G401.6 (cell line): ENCODE data around the gene FNIP1.
"Not testable (repeated sequence)": the region's sequence is repeated elsewhere in the genome, so short reads cannot be mapped to it uniquely, and the experiment has no call there.

Source experiments
- FAIRE-seq: peaks from 2 replicates; lab custom pipeline; 2012; peaks lifted over from hg19 to GRCh38; lab: Jason Lieb, UNC

Gene FNIP1

DNA sequence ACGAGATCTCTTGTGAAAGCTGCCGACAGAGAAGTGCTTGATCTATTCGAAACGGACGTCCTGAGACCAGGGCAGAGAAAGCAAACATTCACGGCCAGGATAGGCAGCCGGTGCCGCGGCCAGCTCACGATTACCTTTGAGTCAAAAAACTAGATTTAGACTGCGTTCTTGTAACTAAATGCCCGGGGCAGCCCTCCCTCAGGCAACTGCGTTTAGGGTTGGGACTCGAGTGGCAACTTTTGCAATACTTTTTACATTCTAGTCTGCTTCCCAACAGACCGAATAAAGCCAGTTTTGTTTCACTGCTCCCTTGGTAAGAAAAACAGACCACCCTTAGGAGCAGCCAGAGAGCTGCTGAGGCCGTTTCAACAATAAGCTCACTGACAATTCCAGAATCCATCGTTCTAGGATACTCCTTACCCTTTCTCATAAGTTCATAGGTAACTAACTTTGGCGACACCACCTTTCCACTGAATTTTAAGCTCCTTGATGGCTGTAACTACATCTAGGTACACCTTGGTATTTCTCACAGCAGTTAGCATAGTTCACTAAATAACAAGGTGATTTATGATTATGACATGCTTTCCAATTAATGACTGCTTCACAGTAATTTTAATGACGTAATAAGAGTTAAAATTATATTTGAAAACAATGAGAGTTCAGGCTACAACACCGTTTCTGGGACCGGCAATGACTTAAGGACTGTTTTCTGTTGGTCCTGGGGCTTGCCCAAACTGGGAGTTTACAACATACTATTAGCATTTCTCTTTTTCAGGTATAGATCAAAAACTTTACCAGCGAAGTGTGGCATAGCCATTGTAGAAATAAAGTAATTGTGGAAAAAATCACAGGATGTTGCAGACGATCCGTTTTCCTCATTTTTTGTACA is 160.9 kb downstream of the FNIP1 start:
- no peak for FAIRE-seq

DNA sequence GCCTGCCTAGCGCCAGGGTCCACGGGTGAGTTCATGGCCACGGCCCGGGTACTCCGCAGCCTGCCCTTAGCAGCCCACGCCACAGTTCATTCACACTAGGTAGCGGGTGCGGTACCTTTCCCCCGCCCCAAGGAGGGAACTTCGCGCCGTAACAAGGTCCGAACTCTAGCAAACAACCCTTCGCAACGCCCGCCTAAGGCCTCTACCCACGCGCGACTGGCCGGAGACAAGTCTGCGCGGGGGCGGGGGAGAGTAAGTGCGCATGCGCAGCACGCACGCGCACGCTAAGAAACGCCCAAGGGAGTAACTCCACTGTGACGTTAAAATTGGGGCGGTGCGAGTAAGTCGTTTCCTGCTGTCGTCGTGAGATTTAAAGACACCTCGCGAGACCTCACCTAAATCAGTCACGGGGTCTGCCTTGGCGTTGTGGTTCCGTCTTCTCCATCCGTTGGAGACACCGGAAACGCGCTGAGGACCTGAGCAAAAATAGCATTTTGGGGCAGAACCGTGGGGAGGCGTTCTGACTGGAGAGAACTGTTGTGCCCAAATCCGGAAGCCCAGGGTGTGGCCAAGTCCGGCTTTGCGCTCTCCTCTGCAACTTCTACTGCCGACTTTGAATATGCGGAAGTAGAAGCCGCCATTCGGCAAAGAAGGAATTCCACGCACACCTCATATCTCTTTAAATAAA is 161.7 kb downstream of the FNIP1 start, which contains the start of gene RAPGEF6:
TSS of gene RAPGEF6 (minus strand) at position 234 of the 688 bp plus-strand sequence. CDS start at position 35, 199 bp downstream.
- peak; percentile 99 for FAIRE-seq

DNA sequence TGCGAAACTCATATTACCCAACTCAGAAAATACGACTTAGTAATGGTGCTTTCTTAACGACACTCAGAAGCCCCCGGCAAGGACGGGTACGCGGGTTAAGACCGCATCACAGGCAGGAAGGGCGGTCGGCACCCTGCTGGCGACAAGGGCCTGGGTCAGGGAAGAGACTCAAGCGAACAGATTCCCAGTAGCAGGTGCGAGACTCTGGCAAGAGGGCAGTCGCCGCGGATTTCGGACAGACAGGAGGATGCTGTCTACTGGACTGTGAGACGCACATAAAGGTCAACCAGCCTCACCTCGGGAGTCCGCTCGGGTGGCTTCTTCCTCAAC is 162.2 kb downstream of the FNIP1 start:
- FAIRE-seq, result no peak

DNA sequence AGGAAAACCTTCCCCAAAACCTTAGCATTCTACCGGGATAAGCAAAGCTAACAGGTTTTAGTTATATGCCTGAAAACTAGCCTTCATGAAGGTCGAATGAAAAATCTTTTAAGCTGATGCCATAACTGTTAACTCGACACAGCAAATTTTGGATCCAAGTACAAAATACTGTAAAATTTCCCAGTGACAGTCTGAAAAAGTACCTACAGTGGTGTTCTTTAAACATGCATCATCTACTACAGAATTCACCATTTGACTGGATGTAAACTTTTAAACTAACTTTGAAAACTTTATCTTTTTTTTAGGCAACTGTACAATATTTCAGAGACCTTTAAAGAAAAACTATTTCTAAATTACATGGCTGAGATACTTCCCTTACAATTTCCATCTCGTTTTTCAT is 162.6 kb downstream of the FNIP1 start:
- no peak for FAIRE-seq

DNA sequence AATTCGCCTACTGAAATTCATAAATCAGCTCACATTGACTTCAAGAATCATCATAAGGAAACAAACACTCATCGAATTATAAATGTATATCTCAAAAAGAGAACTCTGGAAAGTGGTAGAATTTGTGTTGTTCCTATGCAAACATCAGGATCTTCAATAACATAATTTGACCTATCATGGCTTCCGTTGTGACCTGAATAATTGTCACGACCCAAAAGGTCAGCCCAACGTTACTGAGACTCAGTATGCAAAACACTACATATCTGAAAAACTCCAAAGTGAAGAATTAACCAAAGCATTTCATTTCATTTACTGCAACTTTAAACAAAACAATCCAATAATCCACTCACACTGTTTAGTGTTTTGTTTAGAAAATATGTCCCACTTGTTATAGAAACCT is 163.0 kb downstream of the FNIP1 start:
- FAIRE-seq, result no peak

DNA sequence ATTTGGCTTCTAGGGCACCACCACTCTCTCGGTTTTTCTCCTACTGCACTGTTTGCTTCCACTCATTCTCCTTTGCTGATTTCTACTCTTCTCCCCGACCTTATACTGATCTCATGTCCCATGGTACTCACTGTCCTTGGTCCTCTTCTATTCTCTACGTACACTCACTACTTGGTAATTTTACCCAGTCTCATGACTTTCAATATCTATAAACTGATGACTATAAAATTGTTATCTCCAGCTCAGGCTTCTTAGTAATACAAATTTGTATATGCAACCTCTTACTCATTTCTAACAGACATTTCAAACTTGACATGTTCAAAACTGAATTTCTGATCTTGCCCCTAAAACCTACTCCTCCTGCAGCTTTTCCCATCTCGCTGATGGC is 165.9 kb downstream of the FNIP1 start:
- FAIRE-seq, result no peak

DNA sequence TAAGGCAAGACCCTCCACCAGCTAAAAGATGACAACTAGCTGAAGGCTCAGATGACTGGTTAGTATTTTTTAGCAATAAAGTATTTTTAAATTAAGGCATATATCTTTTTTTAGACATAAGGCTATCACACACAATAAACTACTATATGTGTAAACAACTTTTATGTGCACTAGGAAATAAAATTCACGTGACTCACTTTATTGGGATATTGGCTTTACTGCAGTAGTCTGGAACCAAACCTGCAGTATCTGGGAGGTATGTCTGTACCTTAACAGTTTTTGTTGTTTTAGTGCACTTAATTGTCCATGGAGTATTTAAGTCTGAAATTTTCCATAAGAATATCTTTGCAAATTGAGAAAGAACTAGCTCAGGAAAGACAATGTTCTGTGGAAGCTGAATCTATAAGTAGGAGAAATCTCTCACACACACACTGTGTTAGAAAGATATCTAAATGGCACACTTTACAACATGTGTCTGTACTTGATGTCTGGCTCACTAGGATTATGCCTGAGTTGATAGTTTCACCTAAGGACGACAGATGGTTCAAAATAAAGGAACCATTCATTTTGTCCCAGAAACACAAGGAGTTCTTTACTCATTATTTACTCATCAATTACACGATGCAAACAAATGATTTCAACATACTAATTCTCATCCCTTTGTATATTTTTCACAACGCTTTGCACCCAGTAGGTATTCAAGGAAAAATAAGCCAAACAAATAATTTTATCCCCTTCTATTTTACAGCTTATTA is 166.4 kb downstream of the FNIP1 start:
- no peak for FAIRE-seq

DNA sequence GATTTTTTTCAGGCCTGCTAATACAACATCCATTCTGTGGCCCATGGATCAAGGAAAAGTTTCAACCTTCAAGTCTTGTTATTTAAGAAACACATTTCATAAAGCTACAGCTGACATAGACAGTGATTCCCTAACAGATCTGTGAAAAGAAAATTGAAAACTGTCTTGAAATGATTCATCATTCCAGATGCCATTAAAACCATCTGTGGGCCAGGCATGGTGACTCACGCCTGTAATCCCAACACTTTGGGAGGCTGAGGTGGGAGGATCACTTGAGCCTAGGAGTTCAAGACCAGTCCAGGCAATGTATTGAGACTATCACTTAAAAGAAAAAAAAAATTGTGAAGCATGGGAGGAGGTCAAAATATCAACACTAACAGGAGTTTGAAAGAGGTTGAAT is 167.8 kb downstream of the FNIP1 start:
- no peak for FAIRE-seq

DNA sequence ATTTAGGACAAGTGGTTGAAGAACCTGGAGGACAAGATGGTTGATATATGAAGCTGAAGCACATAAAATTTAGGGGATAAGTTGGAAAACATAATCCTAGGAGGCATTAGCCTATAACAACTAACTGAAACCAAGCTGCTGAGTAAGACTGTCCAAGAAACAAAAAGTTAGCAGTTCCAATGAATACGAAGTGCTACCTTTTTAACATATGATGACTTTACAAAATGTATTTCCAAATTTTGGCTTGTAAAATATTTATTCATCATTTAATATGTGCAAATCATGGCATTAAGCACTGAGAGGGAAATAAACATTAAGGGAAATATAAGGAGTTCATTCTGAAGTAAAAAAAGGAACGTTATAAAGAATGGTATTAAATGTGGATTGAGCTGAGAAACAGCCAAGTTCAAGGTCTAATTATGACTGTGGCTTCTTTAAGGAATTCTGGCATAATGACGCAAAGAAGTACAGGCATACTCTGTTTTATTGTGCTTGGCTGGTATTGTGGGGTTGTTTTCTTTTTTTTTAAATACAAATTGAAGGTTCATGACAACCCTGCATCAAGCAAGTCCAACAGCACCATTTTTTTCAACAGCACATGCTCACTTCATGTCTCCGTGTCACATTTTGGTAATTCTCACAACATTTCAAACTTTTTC is 169.5 kb downstream of the FNIP1 start:
- no peak for FAIRE-seq

DNA sequence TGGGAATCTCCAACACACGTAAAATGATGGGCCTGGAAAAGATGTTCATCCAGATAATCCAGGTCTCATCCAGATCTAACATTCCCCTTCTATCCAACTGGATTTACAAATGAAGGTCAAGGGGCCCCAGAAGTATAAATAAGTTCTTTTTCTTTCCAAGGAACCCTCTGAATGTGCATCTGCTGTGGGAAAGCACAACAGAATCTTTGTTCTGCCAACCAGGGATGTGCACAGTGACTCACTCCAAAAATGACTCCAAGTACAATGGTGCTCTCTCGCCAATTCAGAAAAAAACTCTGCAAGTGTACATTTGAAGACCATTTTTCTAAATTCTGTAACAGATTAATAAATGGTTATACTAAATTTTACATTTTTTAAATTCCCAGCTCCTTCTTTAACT is 174.2 kb downstream of the FNIP1 start:
- no peak for FAIRE-seq

DNA sequence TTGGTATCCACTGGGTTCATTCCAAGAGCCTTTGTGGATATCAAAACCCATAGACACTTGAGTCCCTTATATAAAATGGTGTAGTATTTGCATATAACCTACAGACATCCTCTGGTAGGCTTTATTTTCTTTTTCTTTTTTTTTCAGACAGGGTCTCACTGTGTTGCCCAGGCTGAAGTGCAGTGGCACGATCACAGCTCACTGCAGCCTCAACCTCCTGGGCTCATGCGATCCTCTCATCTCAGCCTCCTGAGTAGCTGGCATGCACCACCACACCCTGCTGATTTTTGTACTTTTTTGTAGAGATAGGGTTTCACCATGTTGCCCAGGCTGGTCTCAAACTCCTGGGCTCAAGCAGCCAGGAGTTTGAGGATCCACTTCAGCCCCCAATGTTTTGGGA is 175.7 kb downstream of the FNIP1 start:
- not testable (repeated sequence) for FAIRE-seq

DNA sequence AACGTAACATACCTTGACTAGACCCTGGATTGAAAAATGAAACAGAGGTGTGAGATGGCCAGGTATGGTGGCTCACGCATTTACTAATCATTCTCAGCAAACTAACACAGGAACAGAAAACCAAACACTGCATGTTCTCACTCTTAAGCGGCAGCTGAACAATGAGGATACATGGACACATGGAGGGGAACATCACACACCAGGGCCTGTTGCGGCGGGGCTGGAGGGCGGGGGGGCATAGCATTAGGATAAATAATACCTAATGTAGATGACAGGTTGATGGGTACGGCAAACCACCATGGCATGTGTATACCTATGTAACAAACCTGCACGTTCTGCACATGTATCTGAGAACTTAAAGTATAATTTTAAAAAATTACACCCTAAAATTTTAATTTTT is 177.7 kb downstream of the FNIP1 start:
- no peak for FAIRE-seq

DNA sequence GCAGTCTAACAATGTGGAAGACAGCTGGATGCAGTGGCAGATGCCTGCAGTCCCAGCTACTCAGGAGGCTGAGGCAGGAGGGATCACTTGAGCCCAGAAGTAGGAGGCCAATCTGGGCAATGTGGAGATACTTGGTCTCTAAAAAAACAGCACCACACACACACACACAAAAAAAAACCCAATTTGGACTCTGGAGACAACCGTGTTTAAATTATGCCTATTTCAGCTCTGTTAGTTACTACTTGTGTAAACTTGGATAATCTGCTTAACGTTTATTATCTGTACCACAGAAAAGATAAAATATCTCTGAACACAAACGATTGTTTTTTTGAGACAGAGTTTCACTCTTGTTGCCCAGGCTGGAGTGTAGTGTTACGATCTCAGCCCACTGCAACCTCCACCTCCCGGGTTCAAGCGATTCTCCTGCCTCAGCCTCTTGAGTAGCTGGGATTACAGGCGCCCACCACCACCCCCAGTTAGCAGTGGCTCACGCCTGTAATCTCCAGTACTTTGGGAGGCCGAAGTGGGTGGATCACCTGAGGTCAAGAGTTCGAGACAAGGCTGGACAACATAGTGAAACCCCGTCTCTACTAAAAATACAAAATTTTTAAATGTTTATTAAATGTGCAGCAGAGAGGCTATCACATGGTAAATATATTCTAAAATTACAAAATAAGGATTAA is 179.5 kb downstream of the FNIP1 start:
- no peak for FAIRE-seq

DNA sequence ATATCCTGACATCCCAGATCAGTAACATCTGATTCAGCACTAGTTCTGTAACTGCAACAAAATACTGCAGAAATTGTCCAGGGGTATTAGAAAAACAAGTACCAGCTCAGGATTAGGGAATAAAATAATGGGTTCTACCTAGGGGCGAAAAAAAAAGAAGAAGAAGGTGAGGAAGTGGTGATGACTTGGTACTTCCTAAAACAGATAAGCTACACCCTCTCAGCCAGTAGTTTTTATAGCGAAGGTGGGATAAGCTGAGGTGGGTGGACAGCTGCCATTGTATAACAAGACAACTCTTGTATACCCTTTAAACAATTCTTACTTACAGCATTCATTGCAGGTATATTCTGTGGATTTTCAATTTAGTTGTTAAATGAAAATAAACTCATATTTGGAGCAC is 180.9 kb downstream of the FNIP1 start:
- FAIRE-seq, result no peak

DNA sequence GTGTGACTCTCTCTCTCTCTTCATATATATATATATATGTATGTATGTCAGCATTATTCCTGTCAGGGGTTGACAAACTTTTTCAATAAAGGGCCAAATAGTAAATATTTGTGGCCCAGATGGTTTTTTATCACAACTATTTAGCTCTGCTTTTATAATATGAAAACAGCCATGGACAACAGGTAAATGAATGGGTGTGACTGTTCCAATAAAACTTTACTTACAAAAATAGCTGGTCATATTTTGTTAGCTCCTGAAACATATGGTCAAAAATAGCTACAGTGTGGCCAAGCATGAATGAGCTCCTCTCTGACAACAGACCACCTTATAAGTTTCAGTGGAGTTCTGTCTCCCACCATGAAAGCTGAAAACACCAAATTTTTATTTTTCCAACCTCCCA is 183.4 kb downstream of the FNIP1 start:
- no peak for FAIRE-seq

DNA sequence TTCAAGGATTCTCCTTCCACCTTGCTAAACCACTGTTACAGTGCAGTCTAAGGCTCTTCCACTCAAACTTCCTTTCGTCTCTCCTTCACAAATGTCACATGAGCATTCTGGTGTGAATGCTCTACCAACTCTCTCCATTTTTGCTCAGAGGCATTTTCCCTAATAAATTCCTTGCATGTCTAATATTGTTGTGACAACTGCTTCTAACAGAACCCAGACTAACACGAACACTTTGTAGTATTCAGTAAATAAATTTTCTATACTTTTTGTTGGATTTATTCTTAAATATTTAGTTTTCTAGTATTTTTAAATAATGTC is 185.8 kb downstream of the FNIP1 start:
- no peak for FAIRE-seq

DNA sequence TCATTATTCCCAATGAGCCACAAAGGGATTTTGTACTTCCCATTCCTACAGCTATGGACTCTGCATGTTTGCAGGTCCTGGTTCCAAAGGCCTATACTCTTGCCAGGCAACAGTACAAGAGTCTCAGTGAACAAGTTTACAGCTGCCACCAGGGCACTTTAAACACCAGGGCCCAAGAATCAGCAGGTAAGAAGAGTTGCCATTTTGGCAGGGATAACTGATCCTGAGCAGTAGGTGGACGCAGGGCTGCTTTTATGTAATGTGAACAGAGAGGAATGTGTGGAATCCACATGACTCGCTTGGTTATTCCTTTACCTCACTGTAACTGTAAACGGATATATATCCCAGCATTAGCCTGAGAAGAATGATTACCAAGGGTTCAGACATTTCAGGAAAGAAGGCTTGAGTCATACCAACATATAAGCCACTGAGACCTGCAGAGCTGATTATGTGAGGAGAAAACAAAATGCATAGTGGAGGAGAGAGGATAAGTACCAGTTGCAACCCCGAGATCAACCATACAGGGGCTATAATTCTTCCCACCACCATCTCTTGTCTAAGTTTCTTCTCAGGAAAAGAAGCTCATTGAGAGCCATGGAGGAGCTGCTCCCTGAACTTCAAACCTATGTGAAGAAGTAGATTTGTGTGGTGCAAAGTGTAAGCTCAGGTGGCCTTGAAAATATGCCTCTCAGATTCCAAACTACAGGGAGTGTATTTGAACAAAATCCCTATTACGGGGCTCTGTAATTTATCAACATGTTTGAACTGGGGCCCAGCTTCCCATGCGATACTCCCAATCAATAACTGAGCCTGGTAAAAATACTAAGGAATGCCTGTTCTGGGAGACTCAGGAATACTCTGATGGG is 186.4 kb downstream of the FNIP1 start:
- peak; percentile 85 for FAIRE-seq

DNA sequence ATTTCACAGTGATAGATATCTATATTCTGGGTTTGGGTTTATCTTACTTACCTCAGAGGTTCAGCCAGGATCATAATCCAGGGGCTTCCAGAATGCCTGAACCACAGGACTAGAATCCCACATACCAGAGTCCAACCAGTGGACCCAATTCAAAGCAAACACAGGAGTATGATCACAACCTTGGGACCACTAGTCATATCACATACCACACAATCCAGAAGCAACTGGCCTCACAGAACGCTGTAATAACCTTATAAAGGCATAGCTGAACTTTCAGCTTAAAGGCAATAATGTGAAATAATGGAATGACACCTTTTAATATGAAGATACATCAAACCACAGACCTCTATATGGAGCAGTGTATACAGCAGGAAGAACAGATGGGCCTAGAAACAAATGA is 187.0 kb downstream of the FNIP1 start:
- FAIRE-seq, result no peak

DNA sequence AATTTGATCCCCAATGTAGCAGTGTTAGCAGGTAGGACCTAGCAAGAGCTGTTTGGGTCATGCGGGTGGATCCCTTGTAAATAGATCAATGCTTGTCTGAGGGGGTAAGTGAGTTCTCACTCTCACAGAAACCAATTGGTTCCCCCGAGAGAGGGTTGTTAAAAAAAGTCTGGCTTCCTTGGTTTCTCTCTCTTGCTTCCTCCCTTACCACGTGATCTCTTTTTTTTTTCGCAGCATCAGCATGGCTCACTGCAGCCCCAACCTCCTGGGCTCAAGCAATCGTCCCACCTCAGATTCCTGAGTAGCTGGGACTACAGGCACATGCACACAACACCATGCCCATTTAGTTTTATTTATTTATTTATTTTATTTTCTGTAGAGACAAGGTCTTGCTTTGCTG is 188.2 kb downstream of the FNIP1 start:
- no peak for FAIRE-seq

DNA sequence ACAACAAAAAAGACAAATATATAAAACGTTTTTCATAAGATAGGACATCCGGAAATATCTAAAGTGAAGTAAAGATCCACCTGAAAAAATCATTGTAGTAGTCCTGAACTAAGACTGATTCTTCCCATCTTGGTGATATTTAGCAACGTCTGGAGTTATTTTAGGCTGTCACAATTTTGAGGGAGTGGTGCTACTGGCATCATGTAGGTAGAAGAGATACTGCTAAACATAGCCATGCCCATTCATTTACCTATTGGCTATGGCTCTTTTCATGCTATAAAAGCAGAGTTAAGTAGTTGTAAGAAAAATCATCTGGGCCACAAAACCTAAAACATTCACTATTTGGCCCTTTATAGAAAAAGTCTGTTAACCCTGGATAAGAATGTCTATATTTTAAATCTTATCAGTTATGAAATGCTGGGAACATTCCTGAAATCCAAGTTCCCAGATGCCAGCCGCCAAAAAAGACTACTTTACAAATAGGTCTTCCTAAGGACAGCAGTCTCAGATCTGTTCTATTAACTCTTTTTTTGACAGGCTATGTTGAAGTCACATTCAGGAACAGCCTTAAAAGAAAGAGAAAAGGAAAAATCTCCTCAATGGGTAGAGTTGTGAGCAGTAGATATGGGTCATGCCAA is 188.8 kb downstream of the FNIP1 start:
- FAIRE-seq, result no peak

DNA sequence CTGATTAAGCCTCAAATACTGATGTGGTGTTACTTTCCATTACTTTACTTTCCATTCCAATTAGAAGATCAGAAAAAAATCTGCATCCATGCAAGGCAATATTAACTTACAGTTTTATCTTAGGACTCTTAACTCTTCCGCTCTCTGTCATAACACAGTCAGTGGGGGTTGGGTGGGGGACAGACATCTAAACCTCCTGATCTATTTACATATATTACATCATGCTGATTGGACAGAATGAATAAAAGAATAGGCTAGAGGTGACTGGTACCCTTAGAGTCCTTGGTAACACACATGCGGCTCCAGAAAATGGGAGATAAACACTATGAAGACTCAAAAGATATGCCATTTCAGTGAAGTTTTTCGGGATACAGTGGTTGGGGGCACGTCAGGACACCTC is 189.4 kb downstream of the FNIP1 start:
- FAIRE-seq, result no peak
